BJ (cell line): ENCODE measurements around the gene SPOP. TPM values are rescaled to one million over a fixed set of nuclear protein-coding genes. Genes with fewer than 3 reads are reported as not detected.
A peak's percentile ranks its signal among the peaks of the same experiment; 100 is the strongest.

Experiments used
- CTCF ChIA-PET: fragments of 350-600 bp; formaldehyde crosslinking; extraction: SDS; loops from one replicate; lab custom pipeline; 2021; ENCODE audit warnings: antibody characterized with exemption, inconsistent platforms; lab: Yijun Ruan, JAX
- POLR2A ChIA-PET: fragments of 300-600 bp; sonication (Branson Sonifier 250); formaldehyde crosslinking; extraction: SDS; loops from one replicate; lab custom pipeline; 2021; ENCODE audit warnings: antibody characterized with exemption; lab: Charles Lee
- DNase-seq: peaks from one replicate; pipeline ENCODE4 v3.0.0-alpha.2; 2011; ENCODE audit warnings: low read depth
- H3K27me3 ChIP-seq: 2 replicates; pipeline ENCODE4 v1.6.0; 2011; ENCODE audit warnings: low read length; ENCODE audit not compliant: control insufficient read depth, insufficient read depth
- H3K36me3 ChIP-seq: 2 replicates; pipeline ENCODE4 v1.5.1; 2011; ENCODE audit warnings: low read length; ENCODE audit not compliant: control insufficient read depth, insufficient read depth
- H3K4me3 ChIP-seq: 2 replicates; pipeline ENCODE4 v1.5.1; 2011; ENCODE audit warnings: low read depth, mild to moderate bottlenecking, control low read depth, low read length
- CTCF ChIP-seq: IDR thresholded peaks from 2 replicates; pipeline ENCODE4 v1.5.1; 2011; ENCODE audit warnings: low read depth, mild to moderate bottlenecking, control low read depth, inconsistent platforms, low read length, moderate library complexity; ENCODE audit not compliant: insufficient read depth
- polyA plus RNA-seq: library from polyadenylated mRNA; depleted of rRNA; stranded (reverse); fragments of >200 nt; gene quantifications from 2 replicates; pipeline ENCODE4 v1.2.3, GENCODE V29; 2011

SPOP gene
- polyA plus RNA-seq, 1 experiment: 136 TPM

GRCh38 chr17:49621420-49621819 lies 56.5 kb downstream of the SPOP start:
- ChIA-PET POLR2A (no interaction called here), CTCF (interaction anchor here (0.7 to 1.5 kb wide), 4 partner anchors 9 to 375 kb away, joined by 3 to 4 read pairs (median 3); no protein-coding TSS in a partner anchor)
- Histone ChIP-seq H3K4me3 (no peak overlapping the region), H3K36me3 (peaks cover 7% of the 10 kb centered on the region), H3K27me3 (no peaks in the 10 kb centered on the region)
- no peak for DNase-seq
- no peak for TF ChIP-seq CTCF

GRCh38 chr17:49618028-49618611 lies 59.8 kb downstream of the SPOP start:
- TF ChIP-seq CTCF: no peak
- Histone ChIP-seq H3K27me3 (no peaks in the 10 kb centered on the region), H3K4me3 (no peak overlapping the region), H3K36me3 (peaks cover 10% of the 10 kb centered on the region)
- POLR2A ChIA-PET: interaction anchor here (0.5 to 0.6 kb wide), 2 partner anchors 29 to 44 kb away, joined by 10 to 11 read pairs; no protein-coding TSS in a partner anchor
- no peak for DNase-seq
- CTCF ChIA-PET: interaction anchor here (1.8 to 2.3 kb wide), 3 partner anchors 10 to 49 kb away, joined by 4 to 12 read pairs (median 6); no protein-coding TSS in a partner anchor

- Histone ChIP-seq H3K36me3 (peaks cover 10% of the 10 kb centered on the region), H3K27me3 (no peaks in the 10 kb centered on the region), H3K4me3 (no peak overlapping the region)
- CTCF ChIA-PET: interaction anchor here (1.3 to 1.9 kb wide), 3 partner anchors 14 to 79 kb away, joined by 3 to 6 read pairs (median 3); no protein-coding TSS in a partner anchor
- no peak for TF ChIP-seq CTCF
- POLR2A ChIA-PET: no interaction called here
- peak; percentile 56 for DNase-seq
Observed at GRCh38 chr17:49616601-49617131, 61.2 kb downstream of the SPOP start.

GRCh38 chr17:49616086-49616485 lies 61.8 kb downstream of the SPOP start:
- DNase-seq: no peak
- H3K4me3 ChIP-seq: no peak overlapping the region
- TF ChIP-seq CTCF: peak; percentile 25; the same call in 1 of the 2 replicates
- ChIA-PET POLR2A (no interaction called here), CTCF (interaction anchor here (0.8 to 2.9 kb wide), 5 partner anchors 14 to 80 kb away, joined by 3 to 8 read pairs (median 4); no protein-coding TSS in a partner anchor)
- peaks cover 9% of the 10 kb centered on the region for H3K36me3 ChIP-seq
- no peaks in the 10 kb centered on the region for H3K27me3 ChIP-seq

GRCh38 chr17:49613182-49613800 lies 64.6 kb downstream of the SPOP start:
- ChIA-PET CTCF (interaction anchor here (1.1 to 2.9 kb wide), 4 partner anchors 8 to 43 kb away, joined by 3 to 8 read pairs (median 4); no protein-coding TSS in a partner anchor), POLR2A (no interaction called here)
- Histone ChIP-seq H3K27me3 (no peaks in the 10 kb centered on the region), H3K36me3 (peaks cover 10% of the 10 kb centered on the region), H3K4me3 (no peak overlapping the region)
- no peak for DNase-seq
- no peak for TF ChIP-seq CTCF
